K562 (cell line): ENCODE data around the gene LRRC61. TPM values are rescaled to one million over a fixed set of nuclear protein-coding genes. Genes with fewer than 3 reads are reported as not detected.
A peak's percentile ranks its signal among the peaks of the same experiment; 100 is the strongest.

Experiments
- BRCA1 ChIP-seq, 2 experiments: fragments of 450-650 bp in 1 of 2; sonication (generic) in 1 of 2; formaldehyde crosslinking in 1 of 2; IDR thresholded peaks; 2 replicates each; pipeline versions ENCODE4 v1.5.0 to v1.6.1; 2017 to 2020; ENCODE audit warnings: mild to moderate bottlenecking in 1 of 2, missing genetic modification reagents in 1 of 2
- MGA ChIP-seq: fragments of 450-650 bp; IDR thresholded peaks from 2 replicates; pipeline ENCODE4 v1.6.1; 2016; ENCODE audit warnings: mild to moderate bottlenecking, moderate library complexity
- MLX ChIP-seq, 2 experiments: fragments of 450-650 bp in 1 of 2; sonication (generic) in 1 of 2; formaldehyde crosslinking; conservative IDR thresholded peaks; 2 replicates each; pipeline versions ENCODE4 v1.4.0 to v1.8.1; 2020 to 2022; ENCODE audit warnings: mild to moderate bottlenecking in 1 of 2, missing genetic modification reagents in 1 of 2
- NFIX ChIP-seq: fragments of 250-450 bp; sonication (Bioruptor Pico); IDR thresholded peaks from 2 replicates; pipeline ENCODE4 v1.4.0; 2020; ENCODE audit warnings: low read depth, mild to moderate bottlenecking, moderate library complexity
- SMC3 ChIP-seq: conservative IDR thresholded peaks from 2 replicates; pipeline ENCODE4 v1.6.1; 2011; ENCODE audit warnings: low read depth, low read length, improper control_type of control experiment; ENCODE audit not compliant: insufficient read depth
- TBP ChIP-seq: optimal IDR thresholded peaks from 2 replicates; pipeline ENCODE3; 2011; ENCODE audit warnings: low read depth, low read length, improper control_type of control experiment
- TOE1 ChIP-seq, 2 experiments: fragments of 450-650 bp in 1 of 2; sonication (generic) in 1 of 2; formaldehyde crosslinking in 1 of 2; IDR thresholded peaks; 2 replicates each; pipeline versions ENCODE4 v1.7.1 to v1.8.0; 2016 to 2022; ENCODE audit warnings: borderline replicate concordance in 2 of 2, mild to moderate bottlenecking in 2 of 2, antibody characterized with exemption in 1 of 2, inconsistent platforms in 1 of 2, low read depth in 1 of 2, missing genetic modification reagents in 1 of 2, moderate library complexity in 1 of 2
- polyA plus RNA-seq, 8 experiments: library from polyadenylated mRNA; depleted of rRNA in 4 of 8; stranded (reverse) in 5 of 8; unstranded in 3 of 8; fragments of >200 nt; fragmentation: Nextera tagmentation in 2 of 8; fragmentation: Illumina TruSeq in 1 of 8; extraction: Ambion mirVana in 2 of 8; extraction: Trizol in 1 of 8; gene quantifications; 2 replicates each; pipeline versions ENCODE4 v1.2.1 to v1.2.3, GENCODE V29; 2011 to 2014; ENCODE audit warnings: inconsistent platforms in 1 of 8, missing spikeins in 1 of 8
- total RNA-seq, 7 experiments: library from RNA; depleted of rRNA in 6 of 7; stranded (reverse); fragments of >200 nt in 6 of 7; fragmentation: Illumina TruSeq in 2 of 7; extraction: Trizol in 2 of 7; gene quantifications; 2 replicates each; pipeline versions ENCODE4 v1.2.1 to v1.2.3, GENCODE V29; 2011 to 2021; ENCODE audit warnings: low replicate concordance in 1 of 7
- TF ChIP-seq, protein P1 (sequence below): sonication (generic); formaldehyde crosslinking; IDR thresholded peaks from 2 replicates; pipeline ENCODE4 v1.8.1; 2022; ENCODE audit warnings: missing genetic modification reagents
- TF ChIP-seq, protein P2 (sequence below): fragments of 450-650 bp; IDR thresholded peaks from 2 replicates; pipeline ENCODE4 v1.6.1; 2014; ENCODE audit warnings: low read depth, mild to moderate bottlenecking, moderate library complexity, borderline replicate concordance

The LRRC61 gene
- total and polyA plus RNA-seq, 9 of the 15 experiments (the other 6 are each of a cell fraction or from before 2014, with no cell fraction given): 1.3 to 55.2 (median 35.2) TPM

DNA sequence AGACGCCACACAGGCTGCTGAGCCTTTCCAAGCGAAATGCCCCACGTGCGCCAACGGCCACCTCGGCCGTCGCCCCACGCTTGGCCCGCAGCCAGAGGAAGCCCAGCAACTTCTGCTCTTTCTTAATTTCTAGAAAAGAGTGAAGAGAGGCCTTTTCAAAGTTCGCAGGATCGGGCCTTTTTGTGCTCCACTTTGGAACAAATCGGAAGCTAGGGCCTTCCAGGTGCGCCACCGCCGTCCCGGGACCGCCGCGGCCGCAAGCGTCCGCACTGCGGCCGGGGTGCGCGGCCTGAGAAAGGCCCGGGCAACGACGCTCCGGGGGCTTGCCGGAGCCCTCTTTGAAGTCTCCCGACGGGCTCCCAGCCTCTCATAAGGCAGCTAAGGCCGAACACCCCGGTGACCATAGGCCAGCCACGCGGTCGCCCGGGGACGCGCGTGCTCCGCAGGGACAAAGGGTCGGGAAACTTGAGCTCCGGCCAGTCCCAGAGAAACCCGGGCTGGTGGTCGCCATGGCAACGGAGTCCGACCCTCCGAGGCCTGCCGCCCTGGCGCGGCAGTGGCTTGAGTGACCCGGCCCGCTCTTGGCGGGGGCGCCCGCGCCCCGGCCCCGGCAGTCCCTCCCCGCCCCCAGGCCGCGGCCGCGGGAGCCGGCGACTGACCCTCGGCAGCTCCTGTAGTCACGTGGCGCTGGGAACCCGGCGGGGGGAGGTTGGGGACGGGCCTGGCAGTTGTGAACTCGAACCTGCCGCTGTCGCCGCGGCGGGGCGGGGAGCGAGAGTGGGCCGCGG lies 45.1 kb downstream of the LRRC61 start, which contains the start of gene REPIN1 (continued):
- TF ChIP-seq MLX (CRISPR knock-in tag; conservative IDR thresholded peaks at IDR 0.05) (peak in 1 of 2 experiments; percentile 80; a peak in 2 of 4 replicates), TOE1 (IDR thresholded peaks at IDR 0.05; ENCODE audit: borderline replicate concordance) (peak; percentile 16; the same call in 1 of the 2 replicates), TOE1 (CRISPR knock-in tag; IDR thresholded peaks at IDR 0.05; ENCODE audit: borderline replicate concordance, low read depth) (no peak), SMC3 (0 out of 2 replicates have a peak, but pooled peaks have one; percentile 2), MGA (peak; percentile 99), TBP (peak; percentile 80), BRCA1 (IDR thresholded peaks at IDR 0.05) (no peak), BRCA1 (CRISPR knock-in tag; IDR thresholded peaks at IDR 0.05) (no peak), NFIX (CRISPR knock-in tag) (peak; percentile 35)
- TF ChIP-seq, protein P1, sequence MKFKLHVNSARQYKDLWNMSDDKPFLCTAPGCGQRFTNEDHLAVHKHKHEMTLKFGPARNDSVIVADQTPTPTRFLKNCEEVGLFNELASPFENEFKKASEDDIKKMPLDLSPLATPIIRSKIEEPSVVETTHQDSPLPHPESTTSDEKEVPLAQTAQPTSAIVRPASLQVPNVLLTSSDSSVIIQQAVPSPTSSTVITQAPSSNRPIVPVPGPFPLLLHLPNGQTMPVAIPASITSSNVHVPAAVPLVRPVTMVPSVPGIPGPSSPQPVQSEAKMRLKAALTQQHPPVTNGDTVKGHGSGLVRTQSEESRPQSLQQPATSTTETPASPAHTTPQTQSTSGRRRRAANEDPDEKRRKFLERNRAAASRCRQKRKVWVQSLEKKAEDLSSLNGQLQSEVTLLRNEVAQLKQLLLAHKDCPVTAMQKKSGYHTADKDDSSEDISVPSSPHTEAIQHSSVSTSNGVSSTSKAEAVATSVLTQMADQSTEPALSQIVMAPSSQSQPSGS (CRISPR knock-in tag): no peak
- TF ChIP-seq, protein P2, sequence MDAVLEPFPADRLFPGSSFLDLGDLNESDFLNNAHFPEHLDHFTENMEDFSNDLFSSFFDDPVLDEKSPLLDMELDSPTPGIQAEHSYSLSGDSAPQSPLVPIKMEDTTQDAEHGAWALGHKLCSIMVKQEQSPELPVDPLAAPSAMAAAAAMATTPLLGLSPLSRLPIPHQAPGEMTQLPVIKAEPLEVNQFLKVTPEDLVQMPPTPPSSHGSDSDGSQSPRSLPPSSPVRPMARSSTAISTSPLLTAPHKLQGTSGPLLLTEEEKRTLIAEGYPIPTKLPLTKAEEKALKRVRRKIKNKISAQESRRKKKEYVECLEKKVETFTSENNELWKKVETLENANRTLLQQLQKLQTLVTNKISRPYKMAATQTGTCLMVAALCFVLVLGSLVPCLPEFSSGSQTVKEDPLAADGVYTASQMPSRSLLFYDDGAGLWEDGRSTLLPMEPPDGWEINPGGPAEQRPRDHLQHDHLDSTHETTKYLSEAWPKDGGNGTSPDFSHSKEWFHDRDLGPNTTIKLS: peak; percentile 89
